HUDEP-2 (cell line): Measurements from ENCODE around the gene RAB40B.

ENCODE experiments used
- DNase-seq, 76 experiments: peaks; one replicate each; lab custom pipeline; 2025; ENCODE audit not compliant: unreplicated experiment in 76 of 76; lab: John Stamatoyannopoulos, UW

The RAB40B gene

GRCh38 chr17:82674656-82675475, 23.6 kb downstream of the RAB40B start:
- DNase-seq: no peak

- DNase-seq: no peak
Measured at GRCh38 chr17:82670661-82671450, 27.6 kb downstream of the RAB40B start.

- DNase-seq: peak in 64 of 76 experiments; percentile 8 to 82 (median 48)
Measured at GRCh38 chr17:82668631-82669099, 29.8 kb downstream of the RAB40B start.

GRCh38 chr17:82668024-82668630, 30.4 kb downstream of the RAB40B start:
- no peak for DNase-seq

- no peak for DNase-seq
Measured at GRCh38 chr17:82667668-82668000, 30.9 kb downstream of the RAB40B start.

- no peak for DNase-seq
Measured at GRCh38 chr17:82666931-82667667, 31.4 kb downstream of the RAB40B start.

- DNase-seq: no peak
Measured at GRCh38 chr17:82665891-82666290, 32.6 kb downstream of the RAB40B start.

GRCh38 chr17:82665217-82665616, 33.3 kb downstream of the RAB40B start:
- no peak for DNase-seq

- DNase-seq: no peak
Measured at GRCh38 chr17:82664701-82665182, 33.8 kb downstream of the RAB40B start.

GRCh38 chr17:82664276-82664575, 34.3 kb downstream of the RAB40B start:
- no peak for DNase-seq

- no peak for DNase-seq
Measured at GRCh38 chr17:82663381-82664275, 34.9 kb downstream of the RAB40B start.

GRCh38 chr17:82662711-82663261, 35.7 kb downstream of the RAB40B start:
- no peak for DNase-seq

GRCh38 chr17:82661717-82662683, 36.5 kb downstream of the RAB40B start:
- no peak for DNase-seq

GRCh38 chr17:82659886-82660285, 38.6 kb downstream of the RAB40B start:
- DNase-seq: no peak

GRCh38 chr17:82658796-82659452, 39.6 kb downstream of the RAB40B start:
- no peak for DNase-seq

GRCh38 chr17:82658331-82658730, 40.2 kb downstream of the RAB40B start:
- no peak for DNase-seq

- DNase-seq: no peak
Measured at GRCh38 chr17:82657926-82658325, 40.6 kb downstream of the RAB40B start.

GRCh38 chr17:82656266-82656665, 42.2 kb downstream of the RAB40B start:
- no peak for DNase-seq
